GM18517 (cell line): ENCODE data around the gene RPS16.

Source experiments
- ATAC-seq: cut with Tn5 transposase; IDR thresholded peaks from one replicate; pipeline ENCODE4 v1.9.1; 2021; ENCODE audit warnings: mild to moderate bottlenecking, moderate library complexity; ENCODE audit not compliant: unreplicated experiment

The RPS16 gene

DNA sequence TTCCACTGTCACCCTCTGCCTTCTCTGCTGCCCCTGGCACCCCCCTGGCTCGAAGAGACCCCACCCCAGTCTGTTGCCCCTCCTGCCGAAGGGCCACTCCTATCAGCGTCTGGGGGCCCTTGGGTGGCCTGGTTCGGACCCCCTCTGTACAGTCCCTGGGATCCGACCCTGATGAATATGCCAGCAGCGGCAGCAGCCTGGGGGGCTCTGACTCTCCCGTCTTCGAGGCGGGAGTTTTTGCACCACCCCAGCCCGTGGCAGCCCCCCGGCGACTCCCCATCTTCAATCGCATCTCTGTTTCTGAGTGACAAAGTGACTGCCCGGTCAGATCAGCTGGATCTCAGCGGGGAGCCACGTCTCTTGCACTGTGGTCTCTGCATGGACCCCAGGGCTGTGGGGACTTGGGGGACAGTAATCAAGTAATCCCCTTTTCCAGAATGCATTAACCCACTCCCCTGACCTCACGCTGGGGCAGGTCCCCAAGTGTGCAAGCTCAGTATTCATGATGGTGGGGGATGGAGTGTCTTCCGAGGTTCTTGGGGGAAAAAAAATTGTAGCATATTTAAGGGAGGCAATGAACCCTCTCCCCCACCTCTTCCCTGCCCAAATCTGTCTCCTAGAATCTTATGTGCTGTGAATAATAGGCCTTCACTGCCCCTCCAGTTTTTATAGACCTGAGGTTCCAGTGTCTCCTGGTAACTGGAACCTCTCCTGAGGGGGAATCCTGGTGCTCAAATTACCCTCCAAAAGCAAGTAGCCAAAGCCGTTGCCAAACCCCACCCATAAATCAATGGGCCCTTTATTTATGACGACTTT, 27.1 kb downstream of the RPS16 start:
- no peak for ATAC-seq

DNA sequence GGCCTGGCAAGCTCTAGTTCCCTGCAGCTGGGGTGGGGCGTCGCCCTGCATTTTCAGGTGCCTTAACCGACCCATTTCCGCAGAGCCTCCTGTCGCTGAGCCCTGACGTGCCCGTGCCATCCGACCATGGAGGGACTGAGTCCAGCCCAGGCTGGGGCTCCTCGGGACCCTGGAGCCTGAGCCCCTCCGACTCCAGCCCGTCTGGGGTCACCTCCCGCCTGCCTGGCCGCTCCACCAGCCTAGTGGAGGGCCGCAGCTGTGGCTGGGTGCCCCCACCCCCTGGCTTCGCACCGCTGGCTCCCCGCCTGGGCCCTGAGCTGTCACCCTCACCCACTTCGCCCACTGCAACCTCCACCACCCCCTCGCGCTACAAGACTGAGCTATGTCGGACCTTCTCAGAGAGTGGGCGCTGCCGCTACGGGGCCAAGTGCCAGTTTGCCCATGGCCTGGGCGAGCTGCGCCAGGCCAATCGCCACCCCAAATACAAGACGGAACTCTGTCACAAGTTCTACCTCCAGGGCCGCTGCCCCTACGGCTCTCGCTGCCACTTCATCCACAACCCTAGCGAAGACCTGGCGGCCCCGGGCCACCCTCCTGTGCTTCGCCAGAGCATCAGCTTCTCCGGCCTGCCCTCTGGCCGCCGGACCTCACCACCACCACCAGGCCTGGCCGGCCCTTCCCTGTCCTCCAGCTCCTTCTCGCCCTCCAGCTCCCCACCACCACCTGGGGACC, 27.9 kb downstream of the RPS16 start:
- no peak for ATAC-seq

DNA sequence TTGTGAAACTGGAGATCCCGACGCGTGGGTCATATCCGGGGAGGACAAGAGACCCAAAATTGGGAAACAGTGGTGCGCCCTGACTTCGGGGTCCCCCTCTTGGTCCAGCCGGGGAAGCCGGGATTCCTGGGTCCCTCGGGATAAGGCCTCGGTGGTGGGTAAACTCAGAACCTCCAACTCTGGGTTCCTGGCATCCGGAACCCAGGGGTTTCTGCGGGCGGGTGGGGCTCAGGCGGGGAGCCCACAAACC, 28.4 kb downstream of the RPS16 start:
- ATAC-seq, result no peak

GRCh38 chr19:39406656-39407409, 28.9 kb downstream of the RPS16 start, which contains the start of gene ZFP36:
Gene ZFP36, plus strand, starts transcription at chr19:39406847. Its CDS starts 58 bp downstream, at chr19:39406905.
- no peak for ATAC-seq

GRCh38 chr19:39405958-39406655, 29.6 kb downstream of the RPS16 start:
- ATAC-seq, result no peak

DNA sequence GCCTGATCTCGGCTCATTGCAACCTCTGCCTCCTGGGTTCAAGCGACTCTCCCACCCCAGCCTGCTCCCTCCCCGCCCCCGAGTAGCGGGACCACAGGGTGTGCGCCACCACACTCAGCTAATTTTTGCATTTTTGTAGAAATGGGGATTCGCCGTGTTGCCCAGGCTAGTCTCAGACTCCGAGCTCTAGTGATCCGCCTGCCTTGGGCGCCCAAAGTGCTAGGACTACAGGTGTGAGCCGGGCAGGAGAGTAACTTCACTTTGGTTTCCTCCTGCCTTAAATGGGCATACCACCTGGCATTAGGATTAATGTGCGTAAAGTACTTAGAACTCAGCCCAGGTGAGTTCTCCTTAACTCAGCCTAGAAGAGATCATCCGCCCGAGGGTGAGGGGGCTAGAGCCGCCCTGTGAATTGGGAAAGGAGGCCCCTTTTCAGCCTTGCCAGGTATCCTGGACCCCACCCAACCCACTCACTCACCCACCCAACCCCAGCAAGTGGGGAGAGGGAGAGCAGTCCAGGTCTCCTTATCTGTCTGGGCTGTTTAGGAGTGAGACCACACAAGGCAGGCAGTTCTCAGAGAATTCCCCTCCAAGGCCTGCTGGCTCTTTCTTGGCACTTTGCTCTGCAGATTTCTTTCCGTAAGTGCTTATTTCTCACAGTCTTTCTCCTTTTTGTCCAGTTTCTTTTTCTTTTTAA, 30.3 kb downstream of the RPS16 start:
- ATAC-seq, result no peak

DNA sequence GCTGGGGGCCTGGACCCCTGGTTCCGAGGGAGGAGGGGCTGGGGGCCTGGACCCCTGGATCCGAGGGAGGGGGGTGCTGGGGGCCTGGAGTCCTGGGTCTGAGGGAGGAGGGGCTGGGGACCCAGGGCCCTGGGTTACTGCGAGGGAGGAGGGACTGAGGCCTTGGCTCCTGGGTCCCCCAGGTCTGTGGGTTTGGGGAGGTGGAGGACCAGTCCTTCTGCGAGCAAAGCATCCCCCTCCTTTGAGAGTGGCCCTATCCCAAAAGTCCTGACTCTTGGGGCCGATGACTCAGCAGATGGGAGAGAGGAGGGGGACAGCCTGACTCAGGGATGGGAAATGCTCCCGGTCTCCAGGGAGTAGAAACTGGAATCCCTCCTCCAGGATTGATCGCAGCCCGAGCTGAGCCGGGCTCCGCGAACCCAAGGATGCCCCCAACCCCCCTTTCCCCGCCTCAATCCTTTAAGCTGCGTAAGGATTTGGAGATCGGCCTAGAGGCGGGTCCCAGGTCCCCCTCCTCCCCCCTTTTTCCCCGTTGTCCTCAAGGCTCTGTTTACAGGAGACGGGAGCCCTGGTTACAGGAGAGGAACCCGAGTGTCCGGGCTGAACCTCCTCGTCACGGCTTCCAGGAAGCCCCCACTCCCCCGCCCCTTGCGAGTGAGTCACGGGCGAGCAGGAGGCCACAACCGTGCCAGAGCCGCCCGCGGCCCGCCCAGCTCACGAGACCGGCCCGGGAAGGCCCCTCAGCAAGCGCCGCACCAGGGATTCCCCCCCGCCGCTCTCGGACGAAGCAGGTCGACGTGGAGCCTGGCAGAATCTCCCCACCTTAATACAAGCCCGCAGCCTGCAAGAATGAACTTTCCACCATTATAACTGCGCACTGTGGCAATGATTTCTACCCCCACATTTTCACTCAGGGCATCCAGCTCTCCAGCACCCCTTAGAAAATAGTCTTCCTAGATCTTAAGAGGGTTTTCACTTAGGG, 32.1 kb downstream of the RPS16 start:
- no peak for ATAC-seq

GRCh38 chr19:39402346-39403300, 33.1 kb downstream of the RPS16 start:
- ATAC-seq, result no peak

DNA sequence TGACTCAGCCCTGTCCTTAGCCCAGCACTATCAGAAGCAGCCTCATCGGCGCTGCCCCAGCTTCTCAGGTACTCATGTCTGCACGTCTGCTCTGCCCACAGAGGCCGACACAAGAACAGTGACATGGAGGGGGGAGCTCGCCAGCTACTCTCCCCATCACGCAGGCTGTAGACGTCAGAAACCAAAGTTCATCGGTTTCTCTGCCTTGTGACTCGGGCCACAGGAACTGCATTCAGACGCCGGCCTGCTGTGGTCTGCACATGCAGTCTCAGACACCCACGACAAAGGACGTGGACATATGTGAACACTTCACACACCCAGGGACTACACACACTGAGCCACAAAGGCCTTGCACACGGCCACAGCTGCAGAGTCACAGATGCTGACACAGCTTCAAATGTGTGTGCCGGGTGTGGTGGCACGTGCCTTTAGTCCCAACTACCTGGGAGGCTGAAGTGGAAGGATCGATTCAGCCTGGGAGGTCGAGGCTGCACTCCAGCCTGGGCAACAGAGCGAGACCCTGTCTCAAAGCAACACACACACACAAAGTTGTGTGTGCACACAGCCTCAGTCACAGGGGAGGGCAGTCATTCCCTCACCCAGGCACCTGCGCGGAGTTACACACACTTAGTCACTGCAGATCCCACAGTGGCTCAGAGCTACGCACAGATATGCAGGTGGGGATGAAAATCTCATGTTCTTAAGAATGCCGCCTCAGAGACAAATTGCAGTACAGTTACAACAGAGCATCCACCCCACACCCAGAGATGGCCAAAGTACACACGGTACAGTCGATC, 34.0 kb downstream of the RPS16 start:
- peak; percentile 22 for ATAC-seq

DNA sequence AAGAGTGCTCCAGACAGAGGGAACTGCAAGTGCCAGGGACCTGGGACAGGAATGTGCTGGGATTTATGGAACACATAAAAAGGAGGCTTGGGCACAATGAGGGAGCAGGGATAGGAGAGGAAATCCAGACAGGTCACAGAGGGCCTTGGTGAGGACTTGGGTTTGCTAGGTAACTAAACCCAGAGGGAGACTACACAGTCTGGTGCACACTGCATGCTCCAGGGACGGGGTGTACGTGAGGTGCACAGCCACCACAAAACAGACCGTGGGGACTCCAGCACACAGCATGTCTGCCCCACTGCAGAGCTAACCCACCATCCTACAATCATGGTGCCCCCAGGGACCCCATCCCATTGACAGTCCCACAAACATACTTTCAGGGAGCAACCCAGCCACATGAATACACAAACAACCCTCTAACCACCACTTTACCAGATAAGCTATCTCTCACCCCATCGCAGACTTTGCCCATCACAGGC, 34.6 kb downstream of the RPS16 start:
- ATAC-seq, result no peak

- no peak for ATAC-seq
These were observed 35.7 kb downstream of the RPS16 start for GRCh38 chr19:39400061-39400460.

- ATAC-seq, result no peak
These were observed 36.1 kb downstream of the RPS16 start for GRCh38 chr19:39399668-39400050.

- no peak for ATAC-seq
These were observed 37.4 kb downstream of the RPS16 start for GRCh38 chr19:39398297-39398864.

GRCh38 chr19:39397360-39398296, 38.1 kb downstream of the RPS16 start:
- ATAC-seq, result peak; percentile 38

- peak; percentile 95 for ATAC-seq
These were observed 44.9 kb downstream of the RPS16 start, which contains the start of the genes MED29 and PAF1 for GRCh38 chr19:39390751-39391437. Gene MED29, plus strand, starts transcription at chr19:39391378. Its CDS starts 45 bp downstream, at chr19:39391423. Gene PAF1, minus strand, starts transcription at chr19:39391106. Its CDS starts 242 bp downstream, at chr19:39390864.
